Ureter (tissue), 1 donor: ENCODE data around the gene ST6GALNAC5. TPM values are rescaled to one million over a fixed set of nuclear protein-coding genes. Genes with fewer than 3 reads are reported as not detected.
"Not testable (repeated sequence)": the region's sequence is repeated elsewhere in the genome, so short reads cannot be mapped to it uniquely, and the experiment has no call there.

Experiments
- DNase-seq: peaks from one replicate; pipeline ENCODE4 v3.0.0-alpha.2; 2020; ENCODE audit warnings: low spot score
- total RNA-seq: library from RNA; stranded (reverse); gene quantifications from one replicate; pipeline ENCODE4 v1.2.4, GENCODE V29; 2023
- donor health status: DM: yes; HTN: yes; CAD: no.

ST6GALNAC5 gene
- 1.1 TPM for total RNA-seq

GRCh38 chr1:76867342-76868130 is at the start of gene ST6GALNAC5:
TSS of gene ST6GALNAC5 (plus strand) at chr1:76867480.
- DNase-seq = no peak

- DNase-seq = no peak
These were observed 47.3 kb upstream of the ST6GALNAC5 start for GRCh38 chr1:76820028-76820427.

GRCh38 chr1:76822961-76823360 is 44.3 kb upstream of the ST6GALNAC5 start:
- DNase-seq = not testable (repeated sequence)

- DNase-seq = no peak
These were observed 43.2 kb upstream of the ST6GALNAC5 start for GRCh38 chr1:76824106-76824505.

GRCh38 chr1:76826072-76826845 is 41.0 kb upstream of the ST6GALNAC5 start:
- no peak for DNase-seq

- DNase-seq = no peak
These were observed 40.2 kb upstream of the ST6GALNAC5 start for GRCh38 chr1:76827066-76827465.

GRCh38 chr1:76830373-76830772 is 36.9 kb upstream of the ST6GALNAC5 start:
- DNase-seq = no peak

GRCh38 chr1:76832521-76832920 is 34.8 kb upstream of the ST6GALNAC5 start:
- DNase-seq = no peak

- no peak for DNase-seq
These were observed 34.1 kb upstream of the ST6GALNAC5 start for GRCh38 chr1:76833151-76833550.

- DNase-seq = no peak
These were observed 33.4 kb upstream of the ST6GALNAC5 start for GRCh38 chr1:76833856-76834255.

GRCh38 chr1:76835203-76835602 is 32.1 kb upstream of the ST6GALNAC5 start:
- no peak for DNase-seq

- DNase-seq = no peak
These were observed 27.0 kb upstream of the ST6GALNAC5 start for GRCh38 chr1:76840278-76840677.

GRCh38 chr1:76841460-76841859 is 25.8 kb upstream of the ST6GALNAC5 start:
- no peak for DNase-seq

- no peak for DNase-seq
These were observed 23.3 kb upstream of the ST6GALNAC5 start for GRCh38 chr1:76843821-76844464.

- DNase-seq = no peak
These were observed 13.0 kb upstream of the ST6GALNAC5 start for GRCh38 chr1:76854255-76854654.

- no peak for DNase-seq
These were observed 11.2 kb upstream of the ST6GALNAC5 start for GRCh38 chr1:76856104-76856503.

GRCh38 chr1:76857138-76857537 is 10.1 kb upstream of the ST6GALNAC5 start:
- DNase-seq = no peak

- no peak for DNase-seq
These were observed 9.3 kb upstream of the ST6GALNAC5 start for GRCh38 chr1:76857973-76858372.

- no peak for DNase-seq
These were observed 6.1 kb upstream of the ST6GALNAC5 start for GRCh38 chr1:76861149-76861548.

GRCh38 chr1:76862447-76862846 is 4.8 kb upstream of the ST6GALNAC5 start:
- no peak for DNase-seq

GRCh38 chr1:76864383-76864782 is 2.9 kb upstream of the ST6GALNAC5 start:
- DNase-seq = no peak

- DNase-seq = no peak
These were observed 1.5 kb upstream of the ST6GALNAC5 start for GRCh38 chr1:76865696-76866286.
